Natural killer cell (primary cell): Measurements from ENCODE around the gene DIPK1A. TPM values are rescaled to one million over a fixed set of nuclear protein-coding genes. Genes with fewer than 3 reads are reported as not detected.

ENCODE experiments used
- ATAC-seq, 3 donors: fragments of 150-1000 bp in 2 of 3; fragments of 200-7000 bp in 1 of 3; cut with Tn5 transposase; 1 replicate in 1 of 3; 2 replicates in 2 of 3; pipeline ENCODE4 v1.10.0; 2021; ENCODE audit warnings: mild to moderate bottlenecking in 2 of 3, moderate library complexity in 2 of 3
- DNase-seq, 2 donors: peaks; one replicate each; pipeline versions ENCODE4 v3.0.0 to v3.0.0-alpha.2; 2013 to 2021; ENCODE audit warnings: mixed read lengths in 1 of 2
- H3K27ac ChIP-seq: one replicate; pipeline ENCODE4 v1.5.1; 2013; ENCODE audit warnings: mild to moderate bottlenecking, low read length
- H3K27me3 ChIP-seq: one replicate; pipeline ENCODE4 v1.6.1; 2013; ENCODE audit warnings: low read length; ENCODE audit not compliant: control insufficient read depth, insufficient read depth
- H3K36me3 ChIP-seq: one replicate; pipeline ENCODE4 v1.6.1; 2013; ENCODE audit warnings: low read length; ENCODE audit not compliant: control insufficient read depth, insufficient read depth
- H3K4me1 ChIP-seq: one replicate; pipeline ENCODE4 v1.6.1; 2013; ENCODE audit warnings: low read length; ENCODE audit not compliant: control insufficient read depth, insufficient read depth
- H3K4me3 ChIP-seq: one replicate; pipeline ENCODE4 v1.5.1; 2013; ENCODE audit warnings: low read length
- H3K9me3 ChIP-seq: one replicate; pipeline ENCODE4 v1.6.1; 2013; ENCODE audit warnings: low read length; ENCODE audit not compliant: control insufficient read depth, insufficient read depth
- H3K27ac Mint-ChIP-seq, 2 donors: one replicate each; pipeline ENCODE4 v1.8.0; 2022; ENCODE audit warnings: mild to moderate bottlenecking in 2 of 2, mixed read lengths in 2 of 2, moderate library complexity in 1 of 2
- H3K27me3 Mint-ChIP-seq, 2 donors: one replicate each; pipeline ENCODE4 v1.8.0; 2022; ENCODE audit warnings: low read depth in 2 of 2, mixed read lengths in 2 of 2
- H3K36me3 Mint-ChIP-seq: one replicate; pipeline ENCODE4 v1.8.0; 2022; ENCODE audit warnings: mixed read lengths
- H3K4me1 Mint-ChIP-seq, 2 donors: one replicate each; pipeline ENCODE4 v1.8.0; 2022; ENCODE audit warnings: mixed read lengths in 2 of 2
- H3K4me3 Mint-ChIP-seq: one replicate; pipeline ENCODE4 v1.8.0; 2022; ENCODE audit warnings: mild to moderate bottlenecking, moderate library complexity, mixed read lengths
- H3K9me3 Mint-ChIP-seq, 2 donors: one replicate each; pipeline ENCODE4 v1.8.0; 2022; ENCODE audit warnings: mixed read lengths in 2 of 2
- CTCF ChIP-seq: fragments of 200-600 bp; IDR thresholded peaks from one replicate; pipeline ENCODE4 v1.8.0; 2022; ENCODE audit warnings: antibody characterized with exemption
- WGBS: methylation state at CpG from one replicate; pipeline ENCODE4 v1.1.7; 2013; ENCODE audit warnings: missing lambda C conversion rate; ENCODE audit not compliant: insufficient coverage; 5-methylcytosine and 5-hydroxymethylcytosine counted together
- intact Hi-C: fragments of 100-400 bp; cut with micrococcal nuclease; formaldehyde crosslinking; loops from one replicate; pipeline ENCODE4 v1.14.2; 2022
- total RNA-seq, 4 donors: library from RNA; stranded (reverse); fragments of 120-200 nt in 1 of 4; gene quantifications; one replicate each; pipeline versions ENCODE4 v1.2.3 to v1.2.4, GENCODE V29; 2013 to 2022

Gene DIPK1A
- total RNA-seq, 3 donors from 2014 or later (not counting 1 experiment from before 2014, with no cell fraction given) = 7.0 to 11.3 (median 11.2) TPM

- no peak for TF ChIP-seq CTCF
- no peak overlapping the region for H3K27ac Mint-ChIP-seq
- Histone ChIP-seq H3K27me3 (no peaks in the 10 kb centered on the region), H3K4me3 (no peak overlapping the region), H3K27ac (no peak overlapping the region), H3K9me3 (no peaks in the 10 kb centered on the region), H3K4me1 (peaks cover 3% of the 10 kb centered on the region), H3K36me3 (no peaks in the 10 kb centered on the region)
- H3K27me3 Mint-ChIP-seq = no peaks in the 10 kb centered on the region
- DNase-seq (no peak), ATAC-seq (no peak)
- H3K9me3 Mint-ChIP-seq = no peaks in the 10 kb centered on the region
- intact Hi-C loops = no loop called here
- peaks cover 26 to 28% of the 10 kb centered on the region in 2 donors for H3K4me1 Mint-ChIP-seq
- WGBS = 97% methylated on average over 9 of the region's 9 CpGs
- H3K36me3 Mint-ChIP-seq = no peaks in the 10 kb centered on the region
- no peak overlapping the region for H3K4me3 Mint-ChIP-seq
These were observed 36.8 kb downstream of the DIPK1A start for GRCh38 chr1:92924501-92924900.

- no peaks in the 10 kb centered on the region for H3K27me3 Mint-ChIP-seq
- DNase-seq (no peak), ATAC-seq (no peak)
- Histone ChIP-seq H3K4me3 (no peak overlapping the region), H3K27ac (no peak overlapping the region), H3K9me3 (no peaks in the 10 kb centered on the region), H3K4me1 (no peaks in the 10 kb centered on the region), H3K27me3 (no peaks in the 10 kb centered on the region), H3K36me3 (no peaks in the 10 kb centered on the region)
- no peak for TF ChIP-seq CTCF
- H3K4me1 Mint-ChIP-seq = peaks cover 25 to 28% of the 10 kb centered on the region in 2 donors
- no peak overlapping the region for H3K4me3 Mint-ChIP-seq
- intact Hi-C loops = no loop called here
- no peak overlapping the region for H3K27ac Mint-ChIP-seq
- H3K36me3 Mint-ChIP-seq = no peaks in the 10 kb centered on the region
- no peaks in the 10 kb centered on the region for H3K9me3 Mint-ChIP-seq
- WGBS = 92% methylated on average over 3 of the region's 4 CpGs
These were observed 37.6 kb downstream of the DIPK1A start for GRCh38 chr1:92923664-92924063.

- H3K9me3 Mint-ChIP-seq = no peaks in the 10 kb centered on the region
- 98% methylated on average over 9 of the region's 9 CpGs for WGBS
- H3K4me3 Mint-ChIP-seq = no peak overlapping the region
- H3K9me3 ChIP-seq = no peaks in the 10 kb centered on the region
- H3K27ac ChIP-seq = no peak overlapping the region
- no peaks in the 10 kb centered on the region for H3K27me3 ChIP-seq
- H3K27me3 Mint-ChIP-seq = no peaks in the 10 kb centered on the region
- H3K4me1 ChIP-seq = no peaks in the 10 kb centered on the region
- no peak for TF ChIP-seq CTCF
- H3K4me1 Mint-ChIP-seq = peaks cover 23 to 28% of the 10 kb centered on the region in 2 donors
- peak overlapping the region in 1 of 2 donors; percentile 6 for H3K27ac Mint-ChIP-seq
- no peak for DNase-seq
- ATAC-seq = no peak
- H3K36me3 Mint-ChIP-seq = no peaks in the 10 kb centered on the region
- no peaks in the 10 kb centered on the region for H3K36me3 ChIP-seq
- intact Hi-C loops = no loop called here
- no peak overlapping the region for H3K4me3 ChIP-seq
These were observed 38.8 kb downstream of the DIPK1A start for GRCh38 chr1:92922356-92923035.
